Activated CD8-positive, alpha-beta T cell treated with anti-CD3 and anti-CD28 coated beads for 36 hours (primary cell): ENCODE measurements around the gene NHLRC2. TPM values are rescaled to one million over a fixed set of nuclear protein-coding genes. Genes with fewer than 3 reads are reported as not detected.

Experiments used
- ATAC-seq: fragments of 200-7000 bp; cut with Tn5 transposase; one replicate; pipeline ENCODE4 v1.10.0; 2021; ENCODE audit warnings: mild to moderate bottlenecking, moderate library complexity
- CTCF ChIA-PET: fragments of 350-600 bp; sonication (Branson Sonifier 250); formaldehyde crosslinking; loops from one replicate; lab custom pipeline; 2021; ENCODE audit warnings: antibody characterized with exemption; lab: Charles Lee
- POLR2A ChIA-PET: fragments of 350-600 bp; sonication (Branson Sonifier 250); formaldehyde crosslinking; loops from one replicate; lab custom pipeline; 2021; ENCODE audit warnings: antibody characterized with exemption; lab: Charles Lee
- DNase-seq: peaks from one replicate; pipeline ENCODE4 v3.0.0-alpha.2; 2020
- H3K27ac Mint-ChIP-seq: one replicate; pipeline ENCODE4 v1.8.0; 2021; ENCODE audit warnings: mild to moderate bottlenecking, mixed read lengths
- H3K27me3 Mint-ChIP-seq: one replicate; pipeline ENCODE4 v1.8.0; 2021; ENCODE audit warnings: mixed read lengths
- H3K36me3 Mint-ChIP-seq: one replicate; pipeline ENCODE4 v1.8.0; 2021; ENCODE audit warnings: low read depth, mixed read lengths
- H3K4me1 Mint-ChIP-seq: one replicate; pipeline ENCODE4 v1.8.0; 2021; ENCODE audit warnings: low read depth, mixed read lengths
- H3K4me3 Mint-ChIP-seq: one replicate; pipeline ENCODE4 v1.8.0; 2021; ENCODE audit warnings: mild to moderate bottlenecking, moderate library complexity, mixed read lengths
- H3K9me3 Mint-ChIP-seq: one replicate; pipeline ENCODE4 v1.8.0; 2021; ENCODE audit warnings: mixed read lengths
- CTCF ChIP-seq: fragments of 200-600 bp; IDR thresholded peaks from one replicate; pipeline ENCODE4 v1.8.0; 2022; ENCODE audit warnings: antibody characterized with exemption, mild to moderate bottlenecking
- intact Hi-C: fragments of 100-400 bp; cut with micrococcal nuclease; formaldehyde crosslinking; loops from one replicate; pipeline ENCODE4 v1.10.0; 2022
- total RNA-seq, 2 experiments: library from RNA; stranded (reverse); gene quantifications; one replicate each; pipeline ENCODE4 v1.2.3, GENCODE V29; 2021

NHLRC2 gene
- total RNA-seq, 2 experiments from 2014 or later, result 23.0 to 23.9 TPM

DNA sequence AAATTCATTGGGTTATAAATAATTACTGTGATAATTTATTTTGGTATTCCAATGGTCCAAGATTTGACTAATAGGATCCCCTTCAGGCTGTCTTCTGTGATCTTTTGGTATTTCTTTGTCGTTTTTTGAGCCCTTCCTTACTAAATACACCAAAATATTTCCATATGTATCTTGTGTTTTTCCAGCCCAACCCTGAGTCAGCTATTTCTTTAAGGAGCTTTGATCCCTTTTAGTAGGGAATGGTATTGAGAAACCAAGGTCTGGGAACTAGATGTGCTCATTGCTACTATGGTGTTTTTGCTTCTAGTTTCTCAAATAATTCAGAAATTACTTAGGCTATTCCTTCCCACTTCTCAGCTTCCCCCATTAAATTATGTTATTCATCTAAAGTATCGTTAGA lies 15.3 kb downstream of the NHLRC2 start:
- TF ChIP-seq CTCF, result no peak
- Mint-ChIP-seq H3K27me3 (no peaks in the 10 kb centered on the region), H3K27ac (no peak overlapping the region), H3K9me3 (peaks cover 7% of the 10 kb centered on the region), H3K4me1 (peaks cover 21% of the 10 kb centered on the region), H3K36me3 (peaks cover 32% of the 10 kb centered on the region), H3K4me3 (no peak overlapping the region)
- ATAC-seq (no peak), DNase-seq (no peak)
- POLR2A ChIA-PET, result no interaction called here
- intact Hi-C loops, result no loop called here
- CTCF ChIA-PET, result no interaction called here

DNA sequence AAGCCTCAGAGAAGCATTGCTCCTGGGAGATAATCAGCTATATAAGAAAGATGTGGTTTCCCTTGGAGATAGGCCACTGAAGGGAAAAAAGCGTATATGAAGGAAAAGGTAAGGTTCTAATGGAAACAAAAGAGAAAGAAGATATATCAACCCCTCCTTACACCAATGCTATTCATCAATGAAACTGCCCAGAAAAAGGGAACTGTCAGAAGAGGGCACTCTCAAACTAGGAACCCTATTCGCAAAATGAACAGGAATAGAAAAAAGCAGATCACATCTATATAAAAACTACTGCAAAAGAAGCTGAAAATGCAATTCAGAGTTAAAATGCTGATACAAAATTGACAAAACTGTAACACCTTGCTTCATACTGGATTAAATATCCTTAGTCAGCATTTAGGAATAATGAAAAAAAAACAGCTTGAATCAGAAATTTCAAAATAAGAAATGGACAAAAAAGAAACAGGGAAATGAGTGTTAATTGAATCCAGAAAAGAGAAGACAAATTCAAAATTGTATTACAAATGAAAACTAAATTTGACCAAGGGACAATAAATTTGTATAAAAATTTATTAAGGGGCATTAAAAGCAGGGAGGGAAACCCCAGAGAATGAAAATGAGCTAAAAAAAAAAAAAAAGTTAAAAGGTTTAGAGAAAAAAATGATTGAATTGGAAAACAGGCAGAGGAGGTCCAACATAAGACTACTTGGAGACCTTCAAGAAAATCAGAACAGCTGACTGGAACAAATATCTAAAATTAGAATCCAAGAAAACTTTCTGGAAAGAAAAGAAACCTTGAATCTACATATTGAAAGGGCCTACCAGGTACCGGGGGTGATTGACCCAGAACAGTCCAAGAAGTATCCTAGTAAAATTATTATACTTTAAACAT lies 17.9 kb downstream of the NHLRC2 start:
- peaks cover 29% of the 10 kb centered on the region for H3K36me3 Mint-ChIP-seq
- no peak for ATAC-seq
- H3K27me3 Mint-ChIP-seq, result no peaks in the 10 kb centered on the region
- intact Hi-C loops, result no loop called here
- peaks cover 7% of the 10 kb centered on the region for H3K9me3 Mint-ChIP-seq
- H3K4me3 Mint-ChIP-seq, result no peak overlapping the region
- H3K27ac Mint-ChIP-seq, result no peak overlapping the region
- CTCF ChIA-PET, result interaction anchor here (0.7 to 1.9 kb wide), 5 partner anchors 15 to 531 kb away, joined by 3 to 6 read pairs (median 3); no protein-coding TSS in a partner anchor
- POLR2A ChIA-PET, result no interaction called here
- DNase-seq, result no peak
- no peak for TF ChIP-seq CTCF
- H3K4me1 Mint-ChIP-seq, result peaks cover 18% of the 10 kb centered on the region

GRCh38 chr10:113875212-113875611 lies 20.8 kb downstream of the NHLRC2 start:
- H3K4me3 Mint-ChIP-seq, result no peak overlapping the region
- peaks cover 12% of the 10 kb centered on the region for H3K4me1 Mint-ChIP-seq
- peaks cover 22% of the 10 kb centered on the region for H3K36me3 Mint-ChIP-seq
- ChIA-PET CTCF (interaction anchor here (1.2 kb wide), 1 partner anchor 22 kb away, joined by 3 read pairs; the partner anchor contains the start of gene DCLRE1A), POLR2A (no interaction called here)
- peaks cover 7% of the 10 kb centered on the region for H3K9me3 Mint-ChIP-seq
- DNase-seq (no peak), ATAC-seq (no peak)
- H3K27ac Mint-ChIP-seq, result no peak overlapping the region
- H3K27me3 Mint-ChIP-seq, result no peaks in the 10 kb centered on the region
- no peak for TF ChIP-seq CTCF
- intact Hi-C loops, result no loop called here

- Mint-ChIP-seq H3K27ac (no peak overlapping the region), H3K4me1 (peaks cover 13% of the 10 kb centered on the region), H3K4me3 (no peak overlapping the region), H3K27me3 (no peaks in the 10 kb centered on the region), H3K36me3 (peaks cover 18% of the 10 kb centered on the region), H3K9me3 (peaks cover 7% of the 10 kb centered on the region)
- no peak for ATAC-seq
- intact Hi-C loops, result no loop called here
- no peak for TF ChIP-seq CTCF
- ChIA-PET POLR2A (no interaction called here), CTCF (no interaction called here)
- no peak for DNase-seq
Observed at GRCh38 chr10:113876461-113876860, 22.0 kb downstream of the NHLRC2 start.

GRCh38 chr10:113879691-113880090 lies 25.2 kb downstream of the NHLRC2 start:
- TF ChIP-seq CTCF, result no peak
- Mint-ChIP-seq H3K36me3 (peaks cover 21% of the 10 kb centered on the region), H3K4me1 (peaks cover 16% of the 10 kb centered on the region), H3K27ac (no peak overlapping the region), H3K4me3 (no peak overlapping the region), H3K9me3 (no peaks in the 10 kb centered on the region), H3K27me3 (no peaks in the 10 kb centered on the region)
- ChIA-PET POLR2A (no interaction called here), CTCF (no interaction called here)
- intact Hi-C loops, result no loop called here
- DNase-seq, result no peak
- no peak for ATAC-seq
